Duodenal mucosa (tissue), 2 donors: Measurements from ENCODE around the gene MTCH1.

Experiments
- H3K27ac ChIP-seq: one replicate; pipeline ENCODE4 v1.7.0; 2013; ENCODE audit warnings: low read depth, low read length
- H3K27me3 ChIP-seq, 2 donors: one replicate each; pipeline ENCODE4 v1.7.0; 2013; ENCODE audit warnings: low read length in 2 of 2, control low read depth in 1 of 2; ENCODE audit not compliant: insufficient read depth in 2 of 2, control insufficient read depth in 1 of 2
- H3K36me3 ChIP-seq, 2 donors: one replicate each; pipeline ENCODE4 v1.7.0; 2013; ENCODE audit warnings: low read length in 2 of 2, control low read depth in 1 of 2; ENCODE audit not compliant: insufficient read depth in 2 of 2, control insufficient read depth in 1 of 2
- H3K4me1 ChIP-seq, 2 donors: one replicate each; pipeline ENCODE4 v1.7.0; 2013; ENCODE audit warnings: low read length in 2 of 2, control low read depth in 1 of 2; ENCODE audit not compliant: insufficient read depth in 2 of 2, control insufficient read depth in 1 of 2
- H3K4me3 ChIP-seq, 2 donors: one replicate each; pipeline ENCODE4 v1.7.0; 2013; ENCODE audit warnings: low read length in 2 of 2, low read depth in 1 of 2
- H3K9ac ChIP-seq, 2 donors: one replicate each; pipeline ENCODE4 v1.7.0; 2013; ENCODE audit warnings: low read length in 2 of 2, low read depth in 1 of 2
- H3K9me3 ChIP-seq, 2 donors: one replicate each; pipeline ENCODE4 v1.7.0; 2013; ENCODE audit warnings: low read length in 2 of 2, control low read depth in 1 of 2; ENCODE audit not compliant: control insufficient read depth in 1 of 2

MTCH1 gene

GRCh38 chr6:36963451-36964290 lies 22.3 kb downstream of the MTCH1 start:
- no peak overlapping the region for H3K27ac ChIP-seq
- H3K4me3 ChIP-seq, result no peak overlapping the region

GRCh38 chr6:36962874-36963273 lies 23.1 kb downstream of the MTCH1 start:
- no peaks in the 10 kb centered on the region for H3K9me3 ChIP-seq
- H3K4me3 ChIP-seq, result no peak overlapping the region
- H3K27ac ChIP-seq, result no peak overlapping the region
- peaks cover 38 to 48% of the 10 kb centered on the region in 2 donors for H3K4me1 ChIP-seq
- peaks cover 8 to 10% of the 10 kb centered on the region in 2 donors for H3K36me3 ChIP-seq
- no peaks in the 10 kb centered on the region for H3K27me3 ChIP-seq
- no peak overlapping the region for H3K9ac ChIP-seq

More at GRCh38 chr6:36963451-36964290, 22.3 kb downstream of the MTCH1 start:
- peaks cover 16 to 17% of the 10 kb centered on the region in 2 donors for H3K36me3 ChIP-seq
- H3K9me3 ChIP-seq, result no peaks in the 10 kb centered on the region
- H3K9ac ChIP-seq, result no peak overlapping the region
- H3K27me3 ChIP-seq, result no peaks in the 10 kb centered on the region
- peaks cover 38 to 48% of the 10 kb centered on the region in 2 donors for H3K4me1 ChIP-seq

- peaks cover 32 to 37% of the 10 kb centered on the region in 2 donors for H3K4me1 ChIP-seq
- no peaks in the 10 kb centered on the region for H3K27me3 ChIP-seq
- no peak overlapping the region for H3K4me3 ChIP-seq
- H3K36me3 ChIP-seq, result no peaks in the 10 kb centered on the region
- no peak overlapping the region for H3K27ac ChIP-seq
- no peaks in the 10 kb centered on the region for H3K9me3 ChIP-seq
- peak overlapping the region in 1 of 2 donors; percentile 11 for H3K9ac ChIP-seq
Observed at GRCh38 chr6:36961441-36962435, 24.3 kb downstream of the MTCH1 start.

- no peak overlapping the region for H3K27ac ChIP-seq
- no peaks in the 10 kb centered on the region for H3K9me3 ChIP-seq
- H3K4me1 ChIP-seq, result peaks cover 32 to 33% of the 10 kb centered on the region in 2 donors
- no peaks in the 10 kb centered on the region for H3K27me3 ChIP-seq
- H3K4me3 ChIP-seq, result no peak overlapping the region
- H3K36me3 ChIP-seq, result no peaks in the 10 kb centered on the region
- H3K9ac ChIP-seq, result no peak overlapping the region
Observed at GRCh38 chr6:36959555-36960250, 26.3 kb downstream of the MTCH1 start.

GRCh38 chr6:36958775-36959554 lies 27.0 kb downstream of the MTCH1 start:
- Histone ChIP-seq H3K27ac (no peak overlapping the region), H3K4me1 (peaks cover 24 to 27% of the 10 kb centered on the region in 2 donors), H3K9me3 (no peaks in the 10 kb centered on the region), H3K27me3 (no peaks in the 10 kb centered on the region), H3K4me3 (no peak overlapping the region), H3K9ac (no peak overlapping the region), H3K36me3 (no peaks in the 10 kb centered on the region)

GRCh38 chr6:36957773-36958271 lies 28.2 kb downstream of the MTCH1 start:
- Histone ChIP-seq H3K27me3 (no peaks in the 10 kb centered on the region), H3K4me1 (peaks cover 16 to 20% of the 10 kb centered on the region in 2 donors), H3K9me3 (no peaks in the 10 kb centered on the region), H3K4me3 (no peak overlapping the region), H3K27ac (no peak overlapping the region), H3K36me3 (no peaks in the 10 kb centered on the region), H3K9ac (no peak overlapping the region)

- Histone ChIP-seq H3K4me3 (no peak overlapping the region), H3K9me3 (no peaks in the 10 kb centered on the region), H3K4me1 (peaks cover 15 to 20% of the 10 kb centered on the region in 2 donors), H3K9ac (no peak overlapping the region), H3K36me3 (no peaks in the 10 kb centered on the region), H3K27me3 (no peaks in the 10 kb centered on the region), H3K27ac (no peak overlapping the region)
Observed at GRCh38 chr6:36956446-36956820, 29.6 kb downstream of the MTCH1 start.

GRCh38 chr6:36955671-36956445 lies 30.1 kb downstream of the MTCH1 start:
- Histone ChIP-seq H3K9ac (no peak overlapping the region), H3K27me3 (no peaks in the 10 kb centered on the region), H3K9me3 (no peaks in the 10 kb centered on the region), H3K4me3 (no peak overlapping the region), H3K36me3 (no peaks in the 10 kb centered on the region), H3K4me1 (peaks cover 9 to 15% of the 10 kb centered on the region in 2 donors), H3K27ac (no peak overlapping the region)
